GM15510 (cell line): ENCODE data around the gene LYST.

Experiments
- POLR2A ChIP-seq: IDR thresholded peaks from 3 replicates; pipeline ENCODE4 v1.6.1; 2011; ENCODE audit warnings: borderline replicate concordance; ENCODE audit not compliant: insufficient read length; ENCODE audit errors: extremely low read depth

The LYST gene

DNA sequence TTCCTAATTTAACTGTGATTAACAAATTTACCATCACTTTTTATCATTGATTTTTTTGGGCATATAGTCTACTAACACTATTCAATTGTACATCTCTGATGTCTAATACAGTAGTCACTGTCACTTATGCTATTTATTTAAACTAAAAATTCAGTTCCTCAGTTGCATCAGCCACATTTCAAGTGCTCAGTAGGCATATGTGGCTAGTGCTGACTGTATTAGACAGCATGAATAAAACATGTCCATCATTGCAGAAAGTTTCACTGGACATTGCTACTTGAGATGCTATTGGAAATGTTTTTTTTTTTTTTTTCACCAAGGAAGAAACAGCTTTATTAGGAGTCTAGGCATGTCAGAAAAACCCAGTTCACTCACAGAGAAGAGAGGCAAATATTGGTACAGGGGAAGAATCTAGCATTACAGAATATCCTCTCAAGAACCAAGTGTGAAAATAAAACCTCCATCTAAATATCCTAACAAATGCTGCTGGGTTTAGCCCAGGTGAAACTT is 109.1 kb downstream of the LYST start:
- TF ChIP-seq POLR2A, result no peak

DNA sequence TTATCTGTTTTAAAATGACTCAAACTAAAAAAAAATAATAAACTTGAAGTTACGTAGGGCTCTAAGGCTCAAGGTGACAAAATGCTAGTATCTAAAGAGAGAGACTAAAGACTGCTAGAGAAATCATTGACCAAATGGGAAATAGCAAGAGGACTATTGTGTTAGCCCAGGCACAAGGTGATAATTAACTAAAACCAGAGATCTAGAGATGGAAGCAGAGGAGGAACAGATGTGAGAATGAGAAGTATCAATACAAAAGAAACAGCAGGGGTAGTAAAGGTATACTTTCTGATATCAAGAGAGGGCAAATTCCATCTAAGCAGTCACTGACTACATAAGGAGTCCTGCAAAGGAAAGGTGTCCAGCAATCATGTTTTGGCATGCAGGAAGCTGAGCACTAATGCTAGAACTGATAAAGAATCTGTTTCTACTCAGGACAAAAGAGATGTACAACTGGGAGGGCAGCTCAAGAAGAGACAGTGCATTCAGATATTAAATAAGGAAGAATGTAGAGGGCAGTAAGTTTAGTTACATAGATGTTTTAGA is 116.9 kb downstream of the LYST start:
- TF ChIP-seq POLR2A, result no peak

DNA sequence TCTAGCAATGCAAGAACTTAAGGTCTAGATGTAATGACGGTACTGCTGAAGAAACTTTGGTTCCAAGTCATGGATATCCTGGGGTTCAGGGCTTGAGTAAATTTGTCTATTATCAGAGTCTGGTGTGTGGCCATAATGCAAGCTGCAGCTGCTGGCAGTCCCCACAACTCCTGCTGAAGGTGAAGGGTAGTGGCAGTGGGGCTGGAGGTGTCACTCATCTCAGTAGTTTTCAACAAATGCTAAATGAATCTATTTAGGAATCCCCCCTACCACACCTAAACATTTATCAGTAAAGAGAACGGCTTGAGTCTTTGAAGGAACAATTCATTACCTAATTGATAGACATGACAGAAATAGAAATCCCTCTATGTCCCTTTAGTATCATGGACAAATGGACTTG is 118.0 kb downstream of the LYST start:
- TF ChIP-seq POLR2A, result no peak

DNA sequence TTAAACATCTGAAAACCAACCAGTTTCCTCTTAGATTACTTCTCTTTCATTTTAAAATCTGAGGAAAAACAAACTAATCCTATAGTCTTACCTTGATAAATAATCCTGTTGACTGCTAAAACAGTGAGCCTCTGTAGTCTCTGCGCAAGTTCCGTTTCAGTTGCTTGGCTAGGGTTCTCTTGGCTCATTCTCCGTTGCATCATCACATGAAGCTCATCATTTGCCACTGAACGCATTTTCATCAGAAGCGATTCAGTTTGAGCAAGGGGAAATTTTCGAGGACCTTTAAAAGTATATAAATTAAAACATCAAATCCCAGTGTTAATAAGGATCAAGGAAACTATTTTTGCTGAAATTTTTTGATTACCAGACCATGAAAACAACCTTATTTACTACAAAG is 120.5 kb downstream of the LYST start:
- TF ChIP-seq POLR2A, result no peak

DNA sequence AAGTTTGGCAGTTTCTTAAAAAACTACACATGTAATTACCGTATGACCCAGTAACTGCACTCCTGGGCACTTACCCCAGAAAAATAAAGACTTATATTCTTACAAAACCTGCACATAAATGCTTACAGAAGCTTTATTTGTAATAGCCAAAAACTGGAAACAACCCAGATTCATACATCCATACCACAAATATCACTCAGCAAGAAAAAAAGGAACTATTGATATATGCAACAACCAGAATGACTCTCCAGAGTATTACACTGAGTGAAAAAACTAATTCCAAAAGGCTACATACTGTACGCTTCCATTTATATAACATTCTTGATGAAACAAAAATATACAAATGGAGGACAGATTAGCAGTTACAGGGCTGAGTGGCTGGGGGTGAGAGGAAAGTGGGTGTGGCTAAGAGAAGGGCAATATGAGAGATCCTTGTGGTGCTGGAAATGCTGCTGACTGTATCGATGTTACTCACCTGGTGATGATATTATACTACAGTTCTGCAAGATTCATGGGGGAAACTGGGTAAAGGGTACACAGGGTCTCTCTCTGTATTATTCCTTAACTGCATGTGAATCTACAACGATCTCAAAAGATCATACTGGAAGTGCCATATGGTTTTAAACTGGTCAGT is 121.1 kb downstream of the LYST start:
- no peak for TF ChIP-seq POLR2A

DNA sequence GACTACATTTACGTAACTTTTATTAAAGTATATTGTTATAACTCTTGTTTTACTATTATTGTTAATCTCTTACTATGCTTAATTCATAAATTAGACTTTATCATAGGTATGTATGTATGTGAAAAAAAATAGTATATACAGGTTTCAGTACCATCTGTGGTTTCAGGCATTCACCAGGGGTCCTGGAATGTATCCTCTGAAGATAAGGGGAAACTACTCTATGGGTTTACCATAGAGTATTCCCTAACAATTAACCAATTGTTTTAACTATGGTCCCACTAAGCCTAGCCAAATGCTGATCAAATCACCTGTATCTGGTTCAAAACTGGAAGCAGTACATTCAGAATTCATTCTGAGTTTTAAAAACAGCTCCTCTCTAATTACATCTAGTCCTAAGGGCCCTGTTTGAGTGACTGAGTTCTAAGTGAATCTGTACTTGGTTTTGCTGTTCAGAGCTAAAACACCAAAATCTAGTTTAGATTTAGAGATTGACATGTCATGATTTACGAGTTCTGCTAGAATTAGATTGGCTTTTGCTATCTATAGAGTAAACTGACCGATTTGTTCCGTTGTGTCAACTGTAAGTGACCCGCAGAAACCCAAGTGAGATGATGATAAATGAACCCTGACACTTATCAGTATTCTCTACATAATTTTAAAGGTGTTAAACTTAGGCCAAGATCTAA is 123.6 kb downstream of the LYST start:
- no peak for TF ChIP-seq POLR2A

DNA sequence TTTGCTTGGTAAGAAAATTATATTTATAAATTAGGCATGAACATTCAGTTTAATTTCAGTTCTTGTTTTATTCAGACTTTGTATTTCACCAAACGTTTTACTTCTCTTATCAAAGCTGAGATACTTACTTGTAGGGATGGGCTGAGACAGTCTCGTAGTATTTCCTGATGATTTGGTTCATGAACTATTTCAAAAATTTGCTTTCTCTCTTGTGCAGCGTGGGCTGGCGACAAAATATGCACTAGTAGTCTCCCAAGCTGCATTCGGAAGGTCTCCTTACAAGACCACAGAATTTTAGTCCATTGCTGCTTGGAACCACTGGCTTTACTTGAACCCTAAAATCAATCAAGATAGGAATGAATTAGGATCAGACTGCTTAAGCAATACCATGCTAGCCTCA is 125.4 kb downstream of the LYST start:
- TF ChIP-seq POLR2A, result no peak

DNA sequence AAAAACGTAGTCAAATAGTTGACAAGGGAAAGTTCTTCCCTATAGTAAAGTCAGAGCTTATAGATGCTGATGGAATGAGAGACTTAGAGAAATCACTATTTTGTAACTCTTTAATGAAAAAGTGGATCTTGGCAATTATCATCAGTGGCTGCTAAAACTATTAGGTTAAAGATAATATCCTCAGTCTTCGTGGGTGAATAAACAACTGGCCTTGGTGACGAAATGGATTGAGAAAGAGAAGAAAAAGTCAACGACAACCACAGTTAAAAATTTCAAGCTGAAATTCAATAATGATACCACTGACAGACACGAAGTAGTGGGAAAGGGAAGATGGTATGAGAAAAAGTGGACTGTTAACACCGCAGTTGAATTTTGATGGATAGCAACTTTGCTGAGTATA is 127.1 kb downstream of the LYST start:
- TF ChIP-seq POLR2A, result no peak

DNA sequence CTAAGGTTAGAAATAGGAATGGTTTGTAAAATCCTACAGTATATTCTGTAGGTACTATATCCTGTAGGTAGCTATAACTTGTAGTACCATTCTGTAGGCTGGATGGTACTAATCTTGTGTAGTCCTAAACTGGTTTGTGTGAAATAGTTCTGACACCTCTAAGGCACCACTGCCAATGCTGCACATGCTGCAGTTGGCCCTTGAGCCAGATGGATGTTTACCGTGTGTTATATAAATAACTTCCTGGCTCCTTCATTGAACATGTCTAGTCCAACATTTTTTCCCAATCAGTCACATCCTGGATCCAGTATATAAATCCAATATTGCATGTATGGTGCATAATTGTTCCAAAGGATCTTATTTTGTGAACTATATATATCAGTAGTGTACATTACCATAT is 127.6 kb downstream of the LYST start:
- no peak for TF ChIP-seq POLR2A

DNA sequence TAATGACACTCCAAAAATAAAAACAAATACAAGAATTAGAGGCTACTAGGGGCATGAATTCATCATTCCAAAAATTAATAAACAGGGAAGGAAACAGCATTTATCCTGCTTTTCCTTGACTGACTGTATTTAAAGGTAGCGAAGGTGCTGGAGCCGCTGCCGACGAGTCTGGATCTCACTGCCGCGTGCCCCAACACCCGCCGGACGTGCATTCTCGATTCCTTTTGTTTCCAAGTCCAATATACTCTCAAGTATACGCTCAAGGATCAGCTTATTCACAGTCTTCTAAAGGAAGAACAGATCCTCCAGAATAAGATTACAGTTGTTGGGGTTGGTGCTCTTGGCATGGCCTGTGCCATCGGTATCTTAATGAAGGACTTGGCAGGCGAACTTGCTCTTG is 129.0 kb downstream of the LYST start:
- no peak for TF ChIP-seq POLR2A

DNA sequence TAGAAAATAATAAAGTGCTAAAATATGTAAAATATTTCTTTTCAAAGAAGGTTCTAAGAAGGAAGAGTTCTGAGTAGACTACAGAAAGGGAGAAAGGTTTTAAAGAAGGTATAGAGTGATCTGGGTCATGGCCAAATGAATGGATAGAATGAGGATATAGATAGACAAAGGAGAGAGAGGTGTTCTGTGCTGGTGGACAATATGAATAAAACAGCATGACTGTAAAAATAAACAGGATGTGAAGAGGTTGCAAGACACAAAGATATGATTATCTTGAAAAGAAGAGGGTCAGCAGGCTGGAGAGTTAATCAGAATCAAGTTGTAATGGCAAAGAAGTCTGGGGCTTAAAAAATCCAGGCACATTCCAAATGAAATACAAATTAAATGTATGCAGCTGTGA is 130.4 kb downstream of the LYST start:
- no peak for TF ChIP-seq POLR2A

DNA sequence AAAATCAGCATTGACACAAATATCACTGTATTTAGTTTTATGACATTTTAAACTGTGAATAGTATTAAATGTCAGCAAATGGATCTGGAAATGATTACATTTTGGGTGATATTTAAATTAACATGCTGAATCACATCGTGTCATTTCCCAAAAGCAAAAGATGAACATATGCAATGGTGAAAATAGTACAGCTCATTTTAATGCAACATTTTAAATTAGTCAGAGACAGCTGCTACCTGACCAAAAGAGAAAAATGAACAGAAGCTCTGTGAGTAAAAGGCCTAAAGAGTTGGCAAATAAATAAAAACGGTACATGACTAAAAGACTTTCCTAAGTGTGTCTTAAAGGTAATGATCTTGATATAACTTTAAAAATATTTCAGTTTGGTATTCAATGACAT is 131.1 kb downstream of the LYST start:
- no peak for TF ChIP-seq POLR2A

DNA sequence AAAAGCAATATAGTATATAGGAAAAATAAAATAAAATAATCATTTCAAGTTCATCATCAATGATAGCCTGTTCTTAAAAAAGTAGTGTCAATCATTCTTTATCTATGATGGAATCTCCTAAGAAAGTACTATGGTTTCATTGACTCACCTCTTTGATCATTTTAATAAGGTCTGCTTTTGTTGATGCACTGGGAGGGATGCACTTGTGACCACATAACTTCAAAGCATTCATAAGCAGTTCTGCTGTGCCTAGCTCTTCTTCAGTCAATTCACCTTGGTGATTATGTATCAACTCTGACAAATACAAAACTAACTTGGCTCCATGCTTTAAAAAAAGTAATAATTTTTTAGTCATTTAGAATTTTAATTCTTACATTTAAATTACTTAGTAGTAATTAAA is 132.4 kb downstream of the LYST start:
- TF ChIP-seq POLR2A, result no peak

DNA sequence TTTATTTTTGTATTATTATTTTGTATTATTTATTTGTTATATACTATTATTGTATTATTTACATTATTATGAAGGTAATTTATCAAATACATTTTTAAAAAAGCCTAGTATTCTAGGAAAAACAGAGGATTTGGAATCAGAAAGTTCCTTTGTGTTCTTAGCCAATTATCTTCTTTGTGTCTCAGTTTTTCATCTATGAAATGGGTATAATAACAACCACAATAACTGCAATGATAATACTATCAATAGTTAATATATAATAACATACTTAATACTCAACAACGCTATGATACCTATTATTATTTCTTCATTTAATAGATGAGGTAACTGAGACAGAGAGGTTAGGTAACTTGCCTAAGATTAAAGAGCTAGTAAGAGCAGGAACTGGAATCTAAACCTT is 136.7 kb downstream of the LYST start:
- TF ChIP-seq POLR2A, result no peak

DNA sequence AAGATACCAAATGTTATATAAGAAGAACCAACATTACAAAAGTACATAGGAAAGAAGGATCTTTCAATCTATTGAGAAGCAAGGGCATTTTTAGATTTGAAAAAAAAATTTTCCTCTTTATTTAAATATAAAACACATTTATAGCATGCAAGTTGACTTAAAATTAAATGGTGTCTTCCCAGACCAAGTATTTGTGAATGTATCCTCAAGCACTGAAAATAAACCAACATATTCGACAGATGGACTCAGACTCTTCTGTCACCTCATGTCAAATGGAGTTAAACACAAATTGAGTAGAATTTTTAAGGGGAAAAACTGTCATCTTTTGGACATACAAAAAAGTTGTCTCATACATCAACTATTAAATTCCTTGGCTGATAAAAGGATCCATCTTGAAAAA is 140.1 kb downstream of the LYST start:
- TF ChIP-seq POLR2A, result no peak

DNA sequence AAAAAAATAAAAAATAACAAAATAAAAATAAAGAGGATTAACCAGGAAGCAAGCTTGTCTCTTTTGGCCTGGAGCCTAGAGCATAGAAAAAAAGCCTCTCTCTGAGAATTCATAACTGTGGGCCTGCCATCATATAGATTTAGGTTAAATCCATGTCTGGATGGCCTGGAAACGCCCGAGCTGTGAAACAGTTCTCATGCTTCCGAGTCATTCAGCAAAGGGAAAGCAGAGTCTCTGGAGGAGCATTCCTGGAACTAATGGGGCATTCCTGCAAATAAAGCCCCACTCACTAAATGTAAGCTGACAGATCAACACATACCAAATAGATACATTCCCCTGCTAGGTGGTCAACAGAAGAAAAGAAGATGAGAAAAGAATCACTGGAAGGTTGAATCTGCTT is 141.3 kb downstream of the LYST start:
- TF ChIP-seq POLR2A, result no peak
